ENCODE measurements around the gene NXNL1. TPM values are rescaled to one million over a fixed set of nuclear protein-coding genes. Genes with fewer than 3 reads are reported as not detected.

Gene NXNL1
- total RNA-seq, 2 experiments from 2014 or later: not detected

DNA sequence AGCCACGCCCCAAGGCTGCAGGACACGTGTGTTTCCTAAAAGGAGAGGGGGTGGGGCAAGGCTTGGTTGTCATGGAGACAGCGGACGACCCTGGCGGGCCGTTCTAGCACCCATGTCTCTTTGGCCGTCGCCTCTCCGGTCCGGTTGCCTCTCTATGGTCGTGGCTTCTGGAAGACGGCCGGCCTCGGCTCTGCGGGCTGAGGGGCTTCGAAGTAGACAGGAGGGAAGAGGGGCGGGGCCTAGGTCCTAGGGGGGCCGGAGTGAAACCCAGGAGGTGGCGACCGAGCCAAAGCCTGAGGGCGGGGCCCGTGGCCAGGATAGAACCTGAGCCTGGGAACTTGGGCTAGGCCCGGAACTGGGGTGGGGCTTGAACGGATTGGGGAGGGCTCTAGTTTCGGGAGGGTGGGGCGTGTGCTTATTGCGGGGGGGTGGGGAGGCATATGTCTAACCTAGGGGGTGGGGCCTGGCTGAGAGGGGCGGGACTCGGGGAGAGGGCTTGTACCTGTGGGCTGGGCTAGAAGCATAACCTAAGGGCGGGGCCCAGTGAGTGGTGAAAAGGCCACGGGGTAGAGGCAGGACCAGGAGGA is 8.8 kb upstream of the NXNL1 start:
- Mint-ChIP-seq H3K36me3 (ENCODE audit: low read depth) (peaks cover 4% of the 10 kb centered on the region), H3K4me1 (ENCODE audit: low read depth) (peaks cover 24% of the 10 kb centered on the region), H3K9me3 (no peaks in the 10 kb centered on the region), H3K4me3 (peak overlapping the region; percentile 87), H3K27ac (peak overlapping the region; percentile 34), H3K27me3 (peaks cover 3% of the 10 kb centered on the region)
- intact Hi-C loops (cut with DNase I, micrococcal nuclease): loop anchor here (1.0 to 5.0 kb wide), 8 partner anchors 42 to 395 kb away; partner anchors contain the start of genes BABAM1 (in 1 of the 2), CCDC194 (in 1 of the 2), HAUS8 (in 1 of the 2) and MVB12A (in 1 of the 2)
- TF ChIP-seq, protein P1, sequence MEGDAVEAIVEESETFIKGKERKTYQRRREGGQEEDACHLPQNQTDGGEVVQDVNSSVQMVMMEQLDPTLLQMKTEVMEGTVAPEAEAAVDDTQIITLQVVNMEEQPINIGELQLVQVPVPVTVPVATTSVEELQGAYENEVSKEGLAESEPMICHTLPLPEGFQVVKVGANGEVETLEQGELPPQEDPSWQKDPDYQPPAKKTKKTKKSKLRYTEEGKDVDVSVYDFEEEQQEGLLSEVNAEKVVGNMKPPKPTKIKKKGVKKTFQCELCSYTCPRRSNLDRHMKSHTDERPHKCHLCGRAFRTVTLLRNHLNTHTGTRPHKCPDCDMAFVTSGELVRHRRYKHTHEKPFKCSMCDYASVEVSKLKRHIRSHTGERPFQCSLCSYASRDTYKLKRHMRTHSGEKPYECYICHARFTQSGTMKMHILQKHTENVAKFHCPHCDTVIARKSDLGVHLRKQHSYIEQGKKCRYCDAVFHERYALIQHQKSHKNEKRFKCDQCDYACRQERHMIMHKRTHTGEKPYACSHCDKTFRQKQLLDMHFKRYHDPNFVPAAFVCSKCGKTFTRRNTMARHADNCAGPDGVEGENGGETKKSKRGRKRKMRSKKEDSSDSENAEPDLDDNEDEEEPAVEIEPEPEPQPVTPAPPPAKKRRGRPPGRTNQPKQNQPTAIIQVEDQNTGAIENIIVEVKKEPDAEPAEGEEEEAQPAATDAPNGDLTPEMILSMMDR (IDR thresholded peaks at IDR 0.05): no peak
- peak overlapping the region; percentile 57 to 75 for H3K27ac ChIP-seq (ENCODE audit: low read depth in 1 of 2, low read length in 2 of 2)
- no peaks in the 10 kb centered on the region for H3K36me3 ChIP-seq (ENCODE audit: insufficient read depth, low read length)
- ChIA-PET POLR2A (interaction anchor here (1.0 to 2.1 kb wide), 4 partner anchors 26 to 390 kb away, joined by 3 to 14 read pairs (median 6); partner anchors contain the start of genes MVB12A, PGLS and RPL18A), CTCF (no interaction called here)
- ATAC-seq (ENCODE audit: poor library complexity): peak; percentile 88
- peak overlapping the region; percentile 88 for H3K4me3 ChIP-seq (ENCODE audit: low read length)
- H3K27me3 ChIP-seq (ENCODE audit: control insufficient read depth in 1 of 2, insufficient read depth in 2 of 2, low read length in 2 of 2): no peaks in the 10 kb centered on the region
- H3K9me3 ChIP-seq (ENCODE audit: control insufficient read depth in 1 of 2, insufficient read depth in 1 of 2, low read length in 2 of 2): no peaks in the 10 kb centered on the region
- peaks cover 36% of the 10 kb centered on the region for H3K4me1 ChIP-seq (ENCODE audit: insufficient read depth, low read length)
- DNase-seq: peak; percentile 87 to 98 (median 94)

GRCh38 chr19:17469092-17469480 is 8.4 kb upstream of the NXNL1 start:
- ChIA-PET POLR2A (interaction anchor here (1.0 kb wide), 1 partner anchor 390 kb away, joined by 6 read pairs; the partner anchor contains the start of gene RPL18A), CTCF (no interaction called here)
- H3K36me3 ChIP-seq (ENCODE audit: insufficient read depth, low read length): no peaks in the 10 kb centered on the region
- intact Hi-C loops (cut with DNase I, micrococcal nuclease): loop anchor here (1.0 to 5.0 kb wide), 7 partner anchors 42 to 394 kb away; partner anchors contain the start of genes BABAM1 (in 1 of the 2), CCDC194 (in 1 of the 2), HAUS8 (in 1 of the 2) and MVB12A (in 1 of the 2)
- DNase-seq: peak in 4 of 14 experiments; percentile 12 to 37 (median 20)
- H3K27me3 Mint-ChIP-seq: peaks cover 3% of the 10 kb centered on the region
- no peaks in the 10 kb centered on the region for H3K9me3 Mint-ChIP-seq
- H3K4me3 ChIP-seq (ENCODE audit: low read length): peak overlapping the region; percentile 88
- H3K27me3 ChIP-seq (ENCODE audit: control insufficient read depth in 1 of 2, insufficient read depth in 2 of 2, low read length in 2 of 2): no peaks in the 10 kb centered on the region
- H3K27ac ChIP-seq (ENCODE audit: low read depth in 1 of 2, low read length in 2 of 2): peak overlapping the region; percentile 35 to 68
- H3K4me1 ChIP-seq (ENCODE audit: insufficient read depth, low read length): peaks cover 36% of the 10 kb centered on the region
- no peak for ATAC-seq (ENCODE audit: poor library complexity)
- peak overlapping the region; percentile 87 for H3K4me3 Mint-ChIP-seq
- H3K36me3 Mint-ChIP-seq (ENCODE audit: low read depth): peaks cover 4% of the 10 kb centered on the region
- peak overlapping the region; percentile 34 for H3K27ac Mint-ChIP-seq
- TF ChIP-seq, protein P1 (IDR thresholded peaks at IDR 0.05): no peak
- no peaks in the 10 kb centered on the region for H3K9me3 ChIP-seq (ENCODE audit: control insufficient read depth in 1 of 2, insufficient read depth in 1 of 2, low read length in 2 of 2)
- H3K4me1 Mint-ChIP-seq (ENCODE audit: low read depth): peaks cover 24% of the 10 kb centered on the region

DNA sequence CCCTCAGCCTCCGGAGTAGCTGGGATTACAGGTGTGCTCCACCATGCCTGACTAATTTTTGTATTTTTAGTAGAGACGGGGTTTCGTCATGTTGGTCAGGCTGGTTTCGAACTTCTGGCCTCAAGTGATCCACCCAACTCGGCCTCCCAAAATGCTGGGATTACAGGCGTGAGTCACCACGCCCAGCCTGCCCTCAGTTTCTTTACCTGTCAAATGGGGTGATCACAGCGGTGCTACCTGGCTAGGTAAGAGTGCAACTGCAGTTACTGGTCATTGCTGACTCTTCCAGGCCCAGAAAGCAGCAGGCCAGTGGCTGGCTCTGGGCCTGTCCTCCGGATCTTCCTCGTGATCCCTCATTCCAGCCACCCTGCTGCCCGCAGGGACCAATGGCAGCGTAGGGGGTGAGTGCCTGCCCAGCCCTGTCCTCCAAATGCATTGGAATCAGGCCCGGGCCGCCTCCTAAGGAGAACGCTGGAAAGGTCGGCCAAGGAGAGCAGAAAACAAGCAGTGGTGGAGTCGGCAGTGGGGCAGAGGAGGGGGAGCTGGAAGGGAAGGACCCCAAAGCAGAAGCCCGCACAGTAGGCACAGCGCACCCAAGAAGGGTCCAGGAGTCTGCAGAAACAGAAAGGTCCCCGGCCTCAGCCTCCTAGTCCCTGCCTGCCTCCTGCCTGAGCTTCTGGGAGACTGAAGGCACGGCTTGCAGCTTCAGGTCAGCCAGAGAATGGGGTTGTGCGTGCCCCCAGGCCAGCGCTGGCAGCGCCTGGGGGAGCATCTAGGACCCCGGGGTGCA is 7.8 kb upstream of the NXNL1 start:
- no peaks in the 10 kb centered on the region for H3K36me3 ChIP-seq (ENCODE audit: insufficient read depth, low read length)
- intact Hi-C loops (cut with DNase I, micrococcal nuclease): loop anchor here (1.0 to 5.0 kb wide), 7 partner anchors 43 to 394 kb away; partner anchors contain the start of genes BABAM1 (in 1 of the 2), CCDC194 (in 1 of the 2), HAUS8 (in 1 of the 2) and MVB12A (in 1 of the 2)
- ChIA-PET CTCF (no interaction called here), POLR2A (interaction anchor here (0.7 to 1.0 kb wide), 2 partner anchors 105 to 391 kb away, joined by 3 to 6 read pairs; partner anchors contain the start of gene RPL18A)
- H3K4me3 ChIP-seq (ENCODE audit: low read length): peak overlapping the region; percentile 88
- H3K27ac ChIP-seq (ENCODE audit: low read depth in 1 of 2, low read length in 2 of 2): peak overlapping the region; percentile 13 to 68
- Mint-ChIP-seq H3K4me1 (ENCODE audit: low read depth) (peaks cover 24% of the 10 kb centered on the region), H3K27me3 (peaks cover 3% of the 10 kb centered on the region), H3K36me3 (ENCODE audit: low read depth) (peaks cover 4% of the 10 kb centered on the region), H3K27ac (peak overlapping the region; percentile 34), H3K4me3 (peak overlapping the region; percentile 87), H3K9me3 (no peaks in the 10 kb centered on the region)
- ATAC-seq (ENCODE audit: poor library complexity) (no peak), DNase-seq (no peak)
- TF ChIP-seq, protein P1 (IDR thresholded peaks at IDR 0.05): no peak
- H3K9me3 ChIP-seq (ENCODE audit: control insufficient read depth in 1 of 2, insufficient read depth in 1 of 2, low read length in 2 of 2): no peaks in the 10 kb centered on the region
- H3K4me1 ChIP-seq (ENCODE audit: insufficient read depth, low read length): peaks cover 36% of the 10 kb centered on the region
- no peaks in the 10 kb centered on the region for H3K27me3 ChIP-seq (ENCODE audit: control insufficient read depth in 1 of 2, insufficient read depth in 2 of 2, low read length in 2 of 2)
